Kidney epithelial cell (primary cell): Measurements from ENCODE around the gene MAFG. TPM values are rescaled to one million over a fixed set of nuclear protein-coding genes. Genes with fewer than 3 reads are reported as not detected.

Source experiments
- DNase-seq: peaks from one replicate; pipeline ENCODE4 v3.0.0-alpha.2; 2010; ENCODE audit warnings: low read depth
- H3K27me3 ChIP-seq: 2 replicates; pipeline ENCODE4 v1.6.0; 2011; ENCODE audit warnings: low read length; ENCODE audit not compliant: control insufficient read depth, insufficient read depth
- H3K36me3 ChIP-seq: 2 replicates; pipeline ENCODE4 v1.5.1; 2011; ENCODE audit warnings: low read length; ENCODE audit not compliant: control insufficient read depth, insufficient read depth
- H3K4me3 ChIP-seq: 2 replicates; pipeline ENCODE4 v1.5.1; 2011; ENCODE audit warnings: low read depth, mild to moderate bottlenecking, control low read depth, low read length
- total RNA-seq: library from RNA; depleted of rRNA; stranded (reverse); fragments of >200 nt; gene quantifications from 2 replicates; pipeline ENCODE4 v1.2.3, GENCODE V29; 2015
- TF ChIP-seq, protein P1 (sequence below): IDR thresholded peaks from 2 replicates; pipeline ENCODE4 v1.5.1; 2011; ENCODE audit warnings: mild to moderate bottlenecking, moderate library complexity, low read length, control low read depth, inconsistent platforms; ENCODE audit not compliant: insufficient read depth, poor library complexity, severe bottlenecking

Gene MAFG
- total RNA-seq, 1 donor from 2014 or later: 41.1 TPM

DNA sequence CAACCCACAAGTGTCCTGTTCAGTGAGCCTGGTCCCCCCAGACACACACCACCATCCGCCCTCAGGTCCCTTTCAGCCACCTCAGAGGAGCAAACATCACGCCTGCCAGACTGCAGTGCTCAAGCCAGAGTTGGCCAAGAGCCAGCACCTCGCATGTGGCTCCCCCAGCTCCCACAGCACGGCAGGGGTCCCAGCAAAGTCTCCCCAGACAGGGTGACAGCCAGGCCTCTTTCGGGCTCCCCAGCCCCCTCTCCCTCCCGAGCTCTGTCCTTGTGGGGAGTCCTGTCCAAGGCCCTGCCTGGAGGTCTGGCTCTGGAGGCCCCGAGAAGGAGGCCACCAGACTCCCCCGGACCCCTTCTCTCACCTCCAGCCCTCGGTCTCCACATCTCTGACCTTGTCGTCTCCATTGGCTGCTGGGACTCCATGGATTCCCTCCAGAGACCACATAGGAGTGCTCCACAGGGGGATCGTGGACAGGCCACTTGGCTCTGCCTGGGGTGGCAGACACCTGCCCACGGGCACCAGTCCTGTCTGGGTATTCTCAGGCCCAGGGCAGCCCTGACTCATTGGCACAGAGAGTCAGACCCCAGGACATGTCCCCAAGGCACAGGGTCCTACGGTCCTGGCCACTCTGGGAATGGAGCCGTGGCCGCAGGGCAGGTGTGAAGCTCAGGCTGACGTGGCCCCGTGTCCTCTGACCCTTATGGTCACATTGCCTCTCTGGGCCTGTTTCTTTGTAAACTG, 21.3 kb upstream of the MAFG start:
- TF ChIP-seq, protein P1, sequence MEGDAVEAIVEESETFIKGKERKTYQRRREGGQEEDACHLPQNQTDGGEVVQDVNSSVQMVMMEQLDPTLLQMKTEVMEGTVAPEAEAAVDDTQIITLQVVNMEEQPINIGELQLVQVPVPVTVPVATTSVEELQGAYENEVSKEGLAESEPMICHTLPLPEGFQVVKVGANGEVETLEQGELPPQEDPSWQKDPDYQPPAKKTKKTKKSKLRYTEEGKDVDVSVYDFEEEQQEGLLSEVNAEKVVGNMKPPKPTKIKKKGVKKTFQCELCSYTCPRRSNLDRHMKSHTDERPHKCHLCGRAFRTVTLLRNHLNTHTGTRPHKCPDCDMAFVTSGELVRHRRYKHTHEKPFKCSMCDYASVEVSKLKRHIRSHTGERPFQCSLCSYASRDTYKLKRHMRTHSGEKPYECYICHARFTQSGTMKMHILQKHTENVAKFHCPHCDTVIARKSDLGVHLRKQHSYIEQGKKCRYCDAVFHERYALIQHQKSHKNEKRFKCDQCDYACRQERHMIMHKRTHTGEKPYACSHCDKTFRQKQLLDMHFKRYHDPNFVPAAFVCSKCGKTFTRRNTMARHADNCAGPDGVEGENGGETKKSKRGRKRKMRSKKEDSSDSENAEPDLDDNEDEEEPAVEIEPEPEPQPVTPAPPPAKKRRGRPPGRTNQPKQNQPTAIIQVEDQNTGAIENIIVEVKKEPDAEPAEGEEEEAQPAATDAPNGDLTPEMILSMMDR: no peak
- Histone ChIP-seq H3K27me3 (peaks cover 15% of the 10 kb centered on the region), H3K36me3 (no peaks in the 10 kb centered on the region), H3K4me3 (no peak overlapping the region)
- DNase-seq: no peak

DNA sequence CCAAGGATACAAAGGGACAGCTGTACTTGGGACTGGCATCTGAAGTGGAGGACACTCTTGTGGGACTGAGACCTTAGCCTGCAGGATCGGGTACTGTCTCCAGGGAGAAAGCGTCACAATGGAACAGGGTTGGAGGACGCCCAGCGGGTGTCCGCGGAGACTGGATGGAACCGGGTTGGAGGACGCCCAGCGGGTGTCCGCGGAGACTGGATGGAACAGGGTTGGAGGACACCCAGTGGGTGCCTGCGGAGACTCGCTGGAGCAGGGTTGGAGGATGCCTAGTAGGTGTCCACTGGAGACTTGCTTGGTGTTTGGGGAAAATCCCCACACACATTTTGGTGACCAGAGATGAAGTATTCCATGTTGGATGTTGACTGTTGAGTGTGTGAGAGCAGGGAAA, 19.7 kb upstream of the MAFG start, which contains the start of gene MYADML2:
TSS of gene MYADML2 (minus strand) at position 45 of the 400 bp plus-strand sequence. CDS start 5,492 bp downstream, outside the sequence.
- DNase-seq: no peak
- H3K27me3 ChIP-seq: peaks cover 11% of the 10 kb centered on the region
- no peak within 1 kb of the TSS for H3K4me3 ChIP-seq
- H3K36me3 ChIP-seq: no peaks in the 10 kb centered on the region
- TF ChIP-seq, protein P1: no peak

DNA sequence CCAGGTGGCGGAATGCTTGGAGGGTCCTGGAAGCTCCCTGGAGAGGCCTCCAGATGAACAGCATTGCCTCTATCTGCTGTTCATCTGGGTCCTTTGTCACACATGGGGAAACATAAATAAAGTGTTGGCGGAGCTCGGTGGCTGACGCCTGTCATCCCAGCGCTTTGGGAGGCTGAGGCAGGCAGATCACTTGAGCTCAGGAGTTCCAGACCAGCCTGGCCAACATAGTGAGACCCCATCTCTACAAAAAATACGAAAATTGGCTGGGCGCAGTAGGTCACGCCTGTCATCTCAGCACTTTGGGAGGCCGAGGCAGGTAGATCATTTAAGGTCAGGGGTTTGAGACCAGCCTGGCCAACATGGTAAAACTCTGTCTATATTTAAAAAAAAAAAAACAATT, 17.3 kb upstream of the MAFG start:
- Histone ChIP-seq H3K36me3 (no peaks in the 10 kb centered on the region), H3K4me3 (no peak overlapping the region), H3K27me3 (peaks cover 33% of the 10 kb centered on the region)
- TF ChIP-seq, protein P1: no peak
- no peak for DNase-seq

DNA sequence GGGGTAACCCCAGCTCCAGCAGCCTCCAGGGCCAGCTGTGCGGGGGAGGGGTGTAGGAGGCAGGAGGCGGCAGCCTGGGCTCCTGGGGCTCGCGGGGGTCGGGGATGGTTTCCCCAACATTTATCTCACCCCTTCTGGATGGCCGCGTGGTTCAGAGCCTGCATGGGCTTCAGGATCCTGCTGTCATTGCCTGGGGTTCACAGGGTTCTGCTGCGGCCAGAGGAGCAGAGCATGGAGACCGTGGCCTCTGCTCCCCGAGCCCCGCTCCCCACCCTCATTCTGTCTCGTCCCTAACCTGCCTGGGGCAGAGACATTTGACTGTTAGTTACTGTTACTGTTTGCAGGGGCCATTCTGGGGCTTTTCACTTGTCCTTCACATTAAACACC, 14.6 kb upstream of the MAFG start:
- peaks cover 39% of the 10 kb centered on the region for H3K27me3 ChIP-seq
- no peak for DNase-seq
- H3K4me3 ChIP-seq: no peak overlapping the region
- no peaks in the 10 kb centered on the region for H3K36me3 ChIP-seq
- TF ChIP-seq, protein P1: no peak

DNA sequence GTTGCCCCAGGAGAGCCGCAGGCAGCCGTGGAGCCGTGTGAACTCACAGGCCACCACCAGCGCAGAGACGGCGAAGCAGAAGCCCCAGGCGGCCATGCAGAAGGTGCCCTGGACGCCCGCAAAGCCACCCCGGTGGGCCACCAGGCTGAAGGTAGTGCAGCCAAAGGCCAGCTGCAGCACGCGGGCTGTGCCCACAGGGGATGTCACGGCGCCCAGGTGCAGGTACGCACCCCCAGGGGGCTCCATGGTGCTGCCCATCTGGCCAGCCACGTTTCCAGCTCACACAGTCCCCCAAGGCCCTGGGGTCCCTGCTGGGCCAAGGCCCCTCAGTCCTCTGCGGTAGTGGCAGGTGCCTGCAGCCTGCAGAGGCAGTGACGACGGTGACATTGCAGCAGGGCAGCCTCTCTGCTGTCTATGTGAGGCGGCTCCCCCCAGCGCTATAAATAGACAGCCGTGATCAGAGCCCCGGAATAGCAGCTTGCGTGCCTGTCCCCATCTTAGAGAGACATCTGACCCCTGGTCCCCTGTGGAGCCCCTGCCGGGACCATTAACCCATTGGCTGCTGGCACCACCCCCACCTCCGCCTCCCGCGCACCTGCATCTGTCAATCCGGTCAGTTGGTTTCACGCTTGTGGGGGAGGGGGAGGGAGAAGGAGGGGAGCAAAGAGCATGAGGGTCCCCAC, 14.1 kb upstream of the MAFG start:
- H3K27me3 ChIP-seq: peaks cover 39% of the 10 kb centered on the region
- H3K36me3 ChIP-seq: no peaks in the 10 kb centered on the region
- TF ChIP-seq, protein P1: no peak
- DNase-seq: no peak
- H3K4me3 ChIP-seq: no peak overlapping the region
